HG03521 (cell line): ENCODE data around the gene OAS3.

Source experiments
- ATAC-seq: cut with Tn5 transposase; IDR thresholded peaks from one replicate; pipeline ENCODE4 v1.9.1; 2021; ENCODE audit warnings: mild to moderate bottlenecking, moderate library complexity; ENCODE audit not compliant: unreplicated experiment

The OAS3 gene

DNA sequence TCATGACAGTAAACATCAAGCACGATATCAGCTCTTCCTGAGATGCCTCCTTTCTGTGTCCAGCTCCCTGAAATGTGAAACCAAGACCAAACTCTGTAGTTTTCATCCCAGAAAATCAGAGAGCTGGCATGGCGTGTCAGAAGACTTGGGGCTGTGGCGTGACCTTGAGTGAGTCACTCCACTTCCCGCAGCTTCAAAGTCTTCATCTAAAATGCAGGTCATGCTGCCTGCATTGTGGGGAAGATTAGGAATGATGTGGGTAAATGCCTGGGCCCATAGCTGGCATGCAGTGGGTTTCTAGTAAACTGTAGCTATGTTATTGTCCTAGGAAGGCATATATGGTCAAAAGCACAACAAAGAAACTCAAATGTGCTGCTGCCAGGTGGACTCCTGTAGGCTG, 68.9 kb downstream of the OAS3 start:
- no peak for ATAC-seq

DNA sequence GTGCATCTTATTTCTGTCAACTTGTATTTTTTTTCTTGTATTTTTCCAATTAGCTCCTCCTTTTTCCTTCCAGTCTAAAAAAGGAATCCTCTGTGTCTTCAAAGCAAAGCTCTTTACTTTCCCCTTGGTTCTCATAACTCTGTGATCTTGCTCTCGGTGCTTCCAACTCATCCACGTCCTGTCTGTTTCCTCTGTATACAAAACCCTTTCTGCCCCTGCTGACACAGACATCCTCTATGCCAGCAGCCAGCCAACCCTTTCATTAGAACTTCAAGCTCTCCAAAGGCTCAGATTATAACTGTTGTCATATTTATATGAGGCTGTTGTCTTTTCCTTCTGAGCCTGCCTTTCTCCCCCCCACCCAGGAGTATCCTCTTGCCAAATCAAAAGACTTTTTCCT, 72.4 kb downstream of the OAS3 start:
- no peak for ATAC-seq

DNA sequence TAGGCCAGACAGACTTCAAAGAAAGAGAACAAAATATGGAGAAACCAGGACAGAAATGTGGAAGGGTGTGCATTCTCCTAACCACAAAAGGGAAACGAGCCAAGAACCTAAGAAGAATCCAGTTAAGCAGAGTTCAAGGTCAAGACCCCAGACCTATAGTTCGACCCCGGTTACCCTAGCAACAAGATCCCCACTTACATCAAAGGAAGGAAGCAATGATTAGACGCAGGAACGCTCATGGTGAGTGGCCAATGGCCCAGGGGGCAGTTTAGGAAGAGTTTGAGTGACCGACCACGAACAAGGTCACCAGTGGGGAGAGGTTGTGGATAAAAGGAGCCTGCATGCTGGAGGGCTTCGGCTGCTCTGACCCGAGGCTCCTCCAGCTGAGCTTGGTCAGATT, 76.3 kb downstream of the OAS3 start:
- ATAC-seq: no peak

DNA sequence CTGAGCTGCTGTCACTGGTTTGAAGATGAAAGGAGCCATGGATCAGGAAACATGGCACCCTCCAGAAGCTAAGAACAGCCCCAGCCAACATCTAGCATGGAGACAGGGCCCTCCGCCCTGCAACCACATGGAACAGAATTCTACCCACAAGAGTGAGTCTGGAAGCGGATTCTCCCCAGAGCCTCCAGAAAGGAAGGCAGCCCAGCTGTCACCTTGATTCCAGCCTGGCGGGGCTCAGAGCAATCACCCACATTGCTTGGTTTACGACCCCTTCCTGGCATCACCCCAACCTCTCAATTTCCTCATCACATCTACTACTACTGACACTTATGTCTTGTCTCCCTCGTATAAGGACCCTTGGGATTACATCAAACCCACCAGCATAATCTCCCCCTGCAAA, 78.5 kb downstream of the OAS3 start:
- ATAC-seq: no peak

DNA sequence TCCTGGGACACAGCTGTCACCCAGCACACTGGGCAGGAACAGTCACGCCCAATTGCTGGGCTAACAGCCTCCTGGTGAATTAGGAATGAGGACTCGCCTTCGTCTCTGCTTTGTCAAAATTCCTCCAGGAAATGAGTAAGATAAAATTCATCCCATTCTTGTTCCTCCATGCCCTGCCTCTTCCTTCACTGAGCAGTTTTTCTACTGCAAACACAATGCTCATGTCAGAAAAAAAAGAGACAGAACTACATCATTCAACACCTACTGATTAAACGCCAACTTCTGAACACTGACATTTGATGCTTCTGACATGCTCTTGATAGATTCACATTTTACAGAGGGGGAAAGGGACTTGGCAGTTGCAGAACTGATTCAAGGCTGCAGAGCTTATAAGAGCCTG, 80.8 kb downstream of the OAS3 start:
- ATAC-seq: no peak

DNA sequence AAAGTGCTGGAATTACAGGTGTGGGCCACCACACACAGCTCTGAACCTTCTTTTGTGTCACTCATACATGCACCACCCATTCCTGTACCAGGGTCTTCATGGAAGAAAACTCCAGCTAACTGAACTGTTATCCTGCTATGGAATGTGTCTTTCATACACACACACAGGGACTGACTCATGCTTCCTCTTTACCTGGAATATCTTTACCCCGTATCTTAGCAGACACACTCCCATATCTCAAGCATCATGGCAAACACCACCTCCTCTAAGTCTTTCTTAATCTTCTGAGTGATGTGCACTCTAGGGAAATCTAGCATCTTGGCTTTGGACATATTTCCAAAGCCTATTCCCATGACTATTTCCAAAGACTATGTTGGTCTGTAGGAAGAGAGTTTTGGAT, 83.2 kb downstream of the OAS3 start:
- ATAC-seq: no peak
